Mammary epithelial cell (primary cell): Measurements from ENCODE around the gene WDR4.

Experiments
- EZH2 ChIP-seq: IDR thresholded peaks from 2 replicates; pipeline ENCODE4 v1.6.1; 2012; ENCODE audit warnings: low read length, inconsistent platforms, borderline replicate concordance
- TF ChIP-seq, protein P1 (sequence below), 2 donors: IDR thresholded peaks in 1 of 2; conservative IDR thresholded peaks in 1 of 2; 2 replicates each; pipeline ENCODE4 v1.5.1; 2011 to 2012; ENCODE audit warnings: inconsistent platforms in 2 of 2, low read length in 2 of 2, mild to moderate bottlenecking in 2 of 2, control low read depth in 1 of 2, low read depth in 1 of 2; ENCODE audit not compliant: insufficient read depth in 1 of 2; ENCODE audit errors: extremely low read depth in 1 of 2

DNA sequence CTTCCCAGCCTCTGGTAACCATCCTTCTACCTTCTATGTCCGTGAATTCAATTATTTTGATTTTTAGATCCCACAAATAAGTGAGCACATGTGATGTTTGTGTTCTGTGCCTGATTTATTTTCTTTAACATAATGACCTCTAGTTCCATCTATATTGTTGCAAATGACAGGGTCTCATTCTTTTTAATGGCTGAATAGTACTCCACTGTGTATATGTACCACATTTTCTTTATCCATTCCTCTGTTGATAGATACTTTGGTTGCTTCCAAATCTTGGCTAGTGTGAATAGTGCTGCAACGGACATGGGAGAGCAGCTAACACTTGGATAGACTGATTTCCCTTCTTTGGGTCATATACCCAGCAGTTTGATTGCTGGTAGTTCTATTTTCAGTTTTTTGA lies 51.8 kb downstream of the WDR4 start:
- TF ChIP-seq, protein P1, sequence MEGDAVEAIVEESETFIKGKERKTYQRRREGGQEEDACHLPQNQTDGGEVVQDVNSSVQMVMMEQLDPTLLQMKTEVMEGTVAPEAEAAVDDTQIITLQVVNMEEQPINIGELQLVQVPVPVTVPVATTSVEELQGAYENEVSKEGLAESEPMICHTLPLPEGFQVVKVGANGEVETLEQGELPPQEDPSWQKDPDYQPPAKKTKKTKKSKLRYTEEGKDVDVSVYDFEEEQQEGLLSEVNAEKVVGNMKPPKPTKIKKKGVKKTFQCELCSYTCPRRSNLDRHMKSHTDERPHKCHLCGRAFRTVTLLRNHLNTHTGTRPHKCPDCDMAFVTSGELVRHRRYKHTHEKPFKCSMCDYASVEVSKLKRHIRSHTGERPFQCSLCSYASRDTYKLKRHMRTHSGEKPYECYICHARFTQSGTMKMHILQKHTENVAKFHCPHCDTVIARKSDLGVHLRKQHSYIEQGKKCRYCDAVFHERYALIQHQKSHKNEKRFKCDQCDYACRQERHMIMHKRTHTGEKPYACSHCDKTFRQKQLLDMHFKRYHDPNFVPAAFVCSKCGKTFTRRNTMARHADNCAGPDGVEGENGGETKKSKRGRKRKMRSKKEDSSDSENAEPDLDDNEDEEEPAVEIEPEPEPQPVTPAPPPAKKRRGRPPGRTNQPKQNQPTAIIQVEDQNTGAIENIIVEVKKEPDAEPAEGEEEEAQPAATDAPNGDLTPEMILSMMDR (conservative IDR thresholded peaks at IDR 0.05 in 1 of 2, IDR thresholded peaks at IDR 0.05 in 1 of 2; ENCODE audit: extremely low read depth in 1 of 2, insufficient read depth in 1 of 2, low read depth in 1 of 2, low read length in 2 of 2), result no peak
- TF ChIP-seq EZH2, result no peak
